GM21529 (cell line): Measurements from ENCODE around the gene FAM200C.

Experiments used
- ATAC-seq: cut with Tn5 transposase; IDR thresholded peaks from one replicate; pipeline ENCODE4 v1.9.1; 2021; ENCODE audit not compliant: unreplicated experiment

The FAM200C gene

GRCh38 chr5:160420331-160420610 is 20.4 kb upstream of the FAM200C start:
- ATAC-seq: no peak

DNA sequence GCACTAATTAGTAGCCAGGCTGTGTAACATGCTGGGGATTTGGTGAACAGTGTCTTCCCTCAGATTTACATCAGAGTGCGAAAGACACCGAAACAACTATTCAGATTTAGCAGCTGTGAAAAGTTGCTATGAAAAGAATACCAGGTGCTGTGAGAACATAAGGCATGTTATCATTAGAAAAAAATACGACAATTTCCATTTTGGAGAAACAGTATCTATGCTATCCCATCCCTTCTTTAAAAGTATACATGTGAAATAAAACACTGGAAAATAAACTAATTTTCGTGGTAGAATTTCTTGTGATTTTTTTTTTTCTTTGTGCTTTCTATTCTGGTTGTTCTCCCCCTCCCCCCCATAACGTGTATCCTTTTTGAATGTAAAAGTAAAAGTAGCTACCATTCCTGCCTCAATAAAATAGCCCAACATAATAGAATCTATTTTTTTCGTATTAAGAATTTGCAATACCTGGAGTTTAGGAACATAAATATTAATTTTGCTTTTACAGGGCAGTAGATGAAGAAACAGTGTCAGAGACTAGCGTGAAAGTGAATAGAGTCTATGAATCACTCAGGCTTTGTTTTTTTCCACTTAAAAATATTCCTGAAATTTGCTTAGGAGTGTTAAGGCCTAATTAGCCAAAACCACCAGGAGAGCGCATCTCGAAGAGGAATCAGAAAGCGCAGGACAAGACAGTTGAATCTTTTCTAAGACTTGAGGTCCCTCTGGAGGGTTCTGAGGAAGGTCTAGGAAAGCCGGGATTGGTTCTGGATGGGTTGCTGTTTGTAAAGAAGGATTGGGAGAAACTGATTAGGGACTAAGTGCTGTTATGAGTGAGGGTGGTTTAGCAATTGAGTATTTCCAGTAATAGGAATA is 19.8 kb upstream of the FAM200C start:
- peak; percentile 42 for ATAC-seq

- peak; percentile 62 for ATAC-seq
Observed at GRCh38 chr5:160418561-160419457, 19.0 kb upstream of the FAM200C start, which contains the start of gene SLU7. Gene SLU7, minus strand, starts transcription at chr5:160419081. Its CDS starts 3,787 bp downstream, at chr5:160415294.

DNA sequence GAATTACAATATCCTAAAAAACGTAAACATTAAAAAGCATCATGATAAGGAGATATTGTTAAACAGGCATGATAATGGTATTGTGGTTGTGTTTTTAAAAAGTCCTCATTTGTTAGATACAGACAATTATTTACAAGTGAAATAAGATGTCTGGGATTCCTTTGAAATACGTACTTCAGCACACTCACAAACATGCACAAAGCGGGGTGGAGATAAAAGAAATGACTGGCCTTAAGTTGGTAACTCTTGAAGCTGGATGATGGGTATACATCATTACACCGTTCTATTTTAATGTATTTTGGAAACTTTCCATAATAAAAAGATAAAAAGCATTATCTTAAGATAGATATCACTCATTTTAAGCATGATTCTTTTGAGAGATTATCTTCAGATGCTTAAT is 1.0 kb downstream of the FAM200C start:
- no peak for ATAC-seq

DNA sequence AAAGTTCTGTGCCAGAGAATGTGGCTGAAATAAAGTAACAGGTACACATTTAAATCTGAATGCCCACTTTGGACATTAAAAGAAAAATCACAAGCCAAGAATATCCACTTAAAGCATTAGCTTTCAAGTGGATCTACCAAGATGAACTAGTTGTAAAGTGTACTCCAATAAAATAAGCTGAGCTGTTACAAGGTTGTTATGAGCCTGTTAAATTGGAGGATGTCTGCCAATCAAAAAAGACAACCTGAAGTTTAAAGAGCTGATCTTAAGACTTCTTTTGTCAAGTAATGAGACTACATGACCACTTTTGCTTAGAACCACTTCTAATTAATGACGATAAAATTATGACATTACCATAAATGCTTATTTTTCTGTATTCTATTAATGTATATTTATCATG is 2.4 kb downstream of the FAM200C start:
- ATAC-seq: no peak

GRCh38 chr5:160395111-160395510 is 4.7 kb downstream of the FAM200C start:
- no peak for ATAC-seq

- ATAC-seq: no peak
Observed at GRCh38 chr5:160390787-160391696, 8.8 kb downstream of the FAM200C start.

- no peak for ATAC-seq
Observed at GRCh38 chr5:160387445-160387844, 12.4 kb downstream of the FAM200C start.

- ATAC-seq: no peak
Observed at GRCh38 chr5:160385496-160385895, 14.4 kb downstream of the FAM200C start.

GRCh38 chr5:160384681-160385080 is 15.2 kb downstream of the FAM200C start:
- no peak for ATAC-seq

DNA sequence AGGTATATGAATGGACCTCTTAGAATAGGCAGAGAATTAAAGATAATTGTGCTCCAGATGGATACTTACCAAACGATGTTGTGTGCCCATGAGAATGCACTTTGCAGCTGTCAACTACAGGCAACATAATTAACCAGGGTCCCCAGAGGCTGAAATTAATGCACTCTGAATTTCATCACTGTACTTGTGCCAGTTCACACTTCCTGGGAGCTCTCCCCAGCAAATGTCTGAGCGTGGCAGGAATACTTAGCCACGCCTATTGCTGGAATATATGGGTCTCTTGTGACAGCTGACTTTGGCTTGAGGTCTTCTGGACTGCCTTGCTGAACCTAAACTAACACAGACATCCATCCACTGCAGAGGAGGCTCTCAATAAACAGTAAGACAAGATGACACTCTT is 17.5 kb downstream of the FAM200C start:
- no peak for ATAC-seq

DNA sequence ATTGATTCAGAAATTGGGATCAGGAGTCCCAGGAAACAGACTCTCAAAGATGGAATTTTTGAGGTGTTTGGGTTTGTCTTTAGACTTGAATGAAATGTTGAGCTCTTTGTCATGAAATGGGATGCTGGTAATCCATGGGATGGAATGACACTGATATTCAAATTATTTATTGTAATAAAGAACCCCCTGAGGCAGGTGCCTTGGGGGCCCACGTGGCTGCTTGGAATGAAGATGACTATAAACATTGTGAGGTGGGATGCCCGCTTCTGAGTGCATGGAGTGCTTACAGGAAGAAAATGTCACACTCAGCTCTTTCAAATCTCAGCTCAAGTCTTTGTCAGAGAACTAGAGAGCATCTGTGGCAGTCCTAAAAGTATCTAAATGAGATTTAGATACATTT is 19.8 kb downstream of the FAM200C start:
- no peak for ATAC-seq

DNA sequence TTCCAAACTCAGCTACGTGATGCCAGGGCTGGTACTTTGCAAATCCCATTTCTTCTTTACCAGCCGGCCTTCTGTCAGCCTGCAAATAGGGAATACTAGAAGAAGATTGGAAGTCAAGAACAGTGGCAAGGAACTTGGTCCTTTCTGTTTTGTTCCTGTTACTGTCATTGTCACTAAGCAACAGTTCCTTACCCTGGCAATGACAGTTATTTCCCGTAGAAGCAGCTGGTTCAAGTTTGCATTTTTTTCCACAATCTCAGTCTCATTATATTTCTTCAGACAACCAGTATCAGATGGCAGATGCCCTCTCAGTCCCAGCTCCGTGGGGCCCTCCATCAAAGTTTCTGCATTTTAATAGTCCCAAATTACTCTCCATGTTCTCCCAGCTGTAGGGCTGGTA is 20.3 kb downstream of the FAM200C start:
- ATAC-seq: no peak

DNA sequence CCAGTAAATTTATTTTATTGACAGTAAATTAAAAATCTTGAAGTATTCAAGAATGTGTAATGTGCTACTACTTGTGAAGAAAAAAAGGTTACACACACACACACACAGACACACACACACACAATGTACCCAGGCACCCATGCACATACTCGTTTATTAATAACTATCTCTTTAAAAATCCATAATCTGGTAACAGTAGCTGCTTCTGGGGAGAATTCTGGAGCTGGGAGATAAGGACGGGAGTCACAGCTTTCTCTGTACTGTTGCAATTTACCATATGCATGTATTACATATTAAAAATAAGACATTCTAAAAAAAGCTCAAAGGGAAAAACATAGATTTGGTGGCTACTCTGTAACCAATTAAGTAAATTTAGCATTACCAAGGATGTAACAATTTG is 21.5 kb downstream of the FAM200C start:
- ATAC-seq: no peak

GRCh38 chr5:160377651-160378050 is 22.2 kb downstream of the FAM200C start:
- no peak for ATAC-seq

DNA sequence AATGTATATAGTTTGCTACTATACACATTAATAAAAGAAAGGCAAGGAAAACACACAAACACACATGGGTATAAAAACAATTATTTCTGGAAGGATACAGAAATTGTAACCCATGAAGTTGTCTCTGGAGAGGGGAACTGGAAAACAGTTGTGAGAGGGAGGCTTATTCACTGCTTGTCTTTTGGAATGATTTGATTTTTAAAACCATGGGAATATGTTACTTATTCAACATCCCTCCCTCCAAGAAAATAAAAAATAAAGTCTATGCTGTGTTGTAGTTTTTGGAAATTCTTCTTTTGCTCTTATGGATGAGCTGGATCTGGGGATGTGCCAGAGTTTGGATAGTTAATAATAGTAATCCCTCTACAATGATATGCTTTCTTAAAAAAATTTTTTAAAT is 23.4 kb downstream of the FAM200C start:
- no peak for ATAC-seq

DNA sequence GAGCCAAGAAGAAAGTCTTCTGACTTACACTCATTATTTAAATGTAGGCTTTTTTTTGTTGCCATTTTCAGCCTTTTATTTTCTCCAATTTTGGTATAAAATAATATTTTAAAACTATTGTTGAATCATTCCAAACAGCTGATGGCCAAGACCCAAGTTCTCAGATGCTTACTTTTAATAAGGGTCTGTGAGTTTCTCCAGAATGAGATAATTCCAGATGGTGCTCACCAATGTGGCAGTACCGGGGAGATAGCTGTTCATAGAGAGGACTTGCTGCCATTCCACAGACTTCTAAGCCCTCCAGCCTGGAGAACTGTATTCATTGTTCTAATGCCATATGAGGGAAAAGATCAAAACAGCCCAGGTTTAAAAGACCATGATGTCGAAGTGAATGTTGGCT is 24.2 kb downstream of the FAM200C start:
- no peak for ATAC-seq

GRCh38 chr5:160375166-160375565 is 24.7 kb downstream of the FAM200C start:
- ATAC-seq: no peak

DNA sequence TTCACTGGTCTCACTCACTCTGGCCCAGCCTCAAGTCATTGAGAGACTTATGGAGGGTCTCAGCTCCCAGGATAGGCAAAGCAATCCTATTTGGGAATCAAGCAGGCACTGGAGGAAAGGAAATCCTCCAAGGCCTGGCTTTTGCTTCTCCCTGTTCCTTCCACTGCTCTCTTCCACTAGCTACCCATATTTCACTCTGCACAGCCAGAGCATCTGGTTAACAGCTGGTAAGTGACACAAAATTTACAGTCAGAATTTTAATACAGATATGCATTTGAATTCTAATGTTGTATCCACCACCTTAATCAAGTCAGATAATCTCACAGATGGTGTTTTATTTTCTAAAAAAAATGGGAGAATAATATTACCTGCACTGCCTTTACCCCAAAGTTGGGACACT is 28.6 kb downstream of the FAM200C start:
- ATAC-seq: no peak

GRCh38 chr5:160370713-160371034 is 29.2 kb downstream of the FAM200C start:
- no peak for ATAC-seq

- ATAC-seq: peak; percentile 49
Observed at GRCh38 chr5:160369990-160370712, 29.7 kb downstream of the FAM200C start, which contains the start of gene C1QTNF2. Gene C1QTNF2, minus strand, starts transcription at chr5:160370626. Its CDS starts 15,615 bp downstream, at chr5:160355011.
